ENCODE data around the gene ATP8A2. TPM values are rescaled to one million over a fixed set of nuclear protein-coding genes. Genes with fewer than 3 reads are reported as not detected.

The ATP8A2 gene
- total RNA-seq, 1 experiment from 2014 or later: not detected

DNA sequence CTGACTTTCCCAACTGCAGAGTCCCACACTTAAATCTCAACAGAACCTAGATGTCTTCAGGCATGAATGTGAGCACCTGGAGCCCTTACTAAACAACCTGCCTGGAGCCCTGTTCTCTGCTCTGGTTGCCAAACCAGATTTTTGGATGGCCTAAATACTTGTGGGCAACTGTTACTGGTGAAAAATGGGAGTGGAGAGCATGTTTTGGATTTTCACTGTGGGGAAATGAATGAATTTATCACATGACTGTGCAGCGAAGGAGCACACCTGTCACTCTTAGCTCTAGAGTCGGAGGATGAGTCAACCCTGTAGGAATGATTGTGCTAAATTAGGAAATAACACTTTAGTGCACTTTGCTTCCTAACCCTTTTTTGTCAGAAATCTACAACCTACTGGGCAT is 649.7 kb downstream of the ATP8A2 start:
- H3K27ac ChIP-seq (ENCODE audit: low read length): no peak overlapping the region
- in situ Hi-C loops (cut with HindIII; ENCODE audit: low pct_unique_long_range_greater_than_20kb, low sequenced_read_pairs) (no loop called here), intact Hi-C loops (cut with micrococcal nuclease; ENCODE audit: unreplicated experiment) (no loop called here)
- no peaks in the 10 kb centered on the region for H3K9me3 ChIP-seq (ENCODE audit: control insufficient read depth, insufficient read depth, low read depth, low read length)
- TF ChIP-seq REST (IDR thresholded peaks at IDR 0.05; ENCODE audit: insufficient read depth in 1 of 2, low read depth in 2 of 2, low read length in 1 of 2) (no peak), TCF7L2 (IDR thresholded peaks at IDR 0.05; ENCODE audit: low read depth, low read length) (no peak)
- H3K27me3 ChIP-seq (ENCODE audit: control insufficient read depth, insufficient read depth, low read length): no peaks in the 10 kb centered on the region; the same call in 1 of the 2 replicates
- ATAC-seq: no peak
- CTCF ChIA-PET: no interaction called here
- POLR2A ChIA-PET: no interaction called here
- BruUV-seq (replicated peaks): no TSS peak
- H3K4me1 ChIP-seq (ENCODE audit: control insufficient read depth, insufficient read depth, low read length): peaks cover 4% of the 10 kb centered on the region; the same call in 1 of the 2 replicates
- no peaks in the 10 kb centered on the region for H3K36me3 ChIP-seq (ENCODE audit: control insufficient read depth, insufficient read depth, low read length)
- no peak overlapping the region for H3K4me3 ChIP-seq (ENCODE audit: low read depth in 2 of 2, low read length in 2 of 2)
- no peak for DNase-seq (ENCODE audit: low read depth, low spot score)

GRCh38 chr13:26021956-26022355 is 650.2 kb downstream of the ATP8A2 start:
- in situ Hi-C loops (cut with HindIII; ENCODE audit: low pct_unique_long_range_greater_than_20kb, low sequenced_read_pairs) (no loop called here), intact Hi-C loops (cut with micrococcal nuclease; ENCODE audit: unreplicated experiment) (no loop called here)
- Histone ChIP-seq H3K27ac (ENCODE audit: low read length) (no peak overlapping the region), H3K27me3 (ENCODE audit: control insufficient read depth, insufficient read depth, low read length) (no peaks in the 10 kb centered on the region; the same call in 1 of the 2 replicates), H3K36me3 (ENCODE audit: control insufficient read depth, insufficient read depth, low read length) (no peaks in the 10 kb centered on the region), H3K4me3 (ENCODE audit: low read depth in 2 of 2, low read length in 2 of 2) (no peak overlapping the region), H3K4me1 (ENCODE audit: control insufficient read depth, insufficient read depth, low read length) (peaks cover 4% of the 10 kb centered on the region; the same call in 1 of the 2 replicates), H3K9me3 (ENCODE audit: control insufficient read depth, insufficient read depth, low read depth, low read length) (no peaks in the 10 kb centered on the region)
- BruUV-seq (replicated peaks): no TSS peak
- ChIA-PET CTCF (no interaction called here), POLR2A (no interaction called here)
- no peak for ATAC-seq
- no peak for TF ChIP-seq POLR2AphosphoS5 (IDR thresholded peaks at IDR 0.05; ENCODE audit: low read depth, low read length)
- no peak for TF ChIP-seq SIN3A (IDR thresholded peaks at IDR 0.05; ENCODE audit: borderline replicate concordance, insufficient read depth, low read depth, low read length)
- TF ChIP-seq REST (IDR thresholded peaks at IDR 0.05; ENCODE audit: insufficient read depth in 1 of 2, low read depth in 2 of 2, low read length in 1 of 2): no peak
- TF ChIP-seq TCF7L2 (IDR thresholded peaks at IDR 0.05; ENCODE audit: low read depth, low read length): no peak
- no peak for DNase-seq (ENCODE audit: low read depth, low spot score)

Data from Panc1 (cell line).